ENCODE measurements around the gene PPP1R27. TPM values are rescaled to one million over a fixed set of nuclear protein-coding genes. Genes with fewer than 3 reads are reported as not detected.
A peak's percentile ranks its signal among the peaks of the same experiment; 100 is the strongest.

Gene PPP1R27
- total and polyA plus RNA-seq, 8 donors = 0.58 to 2.0 TPM; not detected in 6

DNA sequence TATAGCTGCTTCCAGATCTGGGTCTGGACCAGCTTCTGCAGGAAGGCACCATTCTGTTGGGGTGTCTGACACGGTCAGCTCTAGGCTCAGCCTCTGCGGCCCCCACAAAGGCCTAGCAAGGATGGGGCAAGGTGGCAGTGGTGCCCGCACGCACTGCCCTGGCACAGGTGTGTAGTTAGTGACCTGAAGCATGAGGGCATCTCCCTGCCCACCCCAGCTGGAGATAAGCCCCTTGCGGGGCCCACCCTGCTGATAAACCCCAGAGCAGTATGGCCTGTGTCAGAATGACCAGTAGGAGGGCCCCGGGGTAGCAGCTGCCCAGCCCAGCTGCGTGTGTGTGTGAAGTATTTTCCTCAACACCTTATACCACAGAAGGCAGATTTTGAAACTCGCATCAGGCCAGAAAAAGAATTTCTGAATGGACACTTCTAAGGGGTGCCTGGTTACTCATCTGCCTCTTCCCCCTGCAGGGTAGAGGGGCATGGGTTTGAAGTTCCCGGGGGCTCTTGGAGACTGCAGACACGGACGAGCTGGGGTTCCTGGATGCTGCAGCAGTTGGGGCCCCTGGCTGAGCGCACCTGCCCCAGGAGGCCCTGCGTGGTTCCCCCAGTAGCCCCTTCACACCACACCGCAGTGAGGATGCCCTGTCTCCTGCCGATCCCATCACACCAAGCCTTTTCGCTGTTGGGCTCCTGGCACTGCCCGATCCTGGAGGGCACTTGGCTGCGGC, 31.8 kb upstream of the PPP1R27 start:
- Histone ChIP-seq H3K4me1 (peaks cover 69 to 89% (median 88%) of the 10 kb centered on the region in 4 donors), H3K9me3 (no peaks in the 10 kb centered on the region), H3K27me3 (no peaks in the 10 kb centered on the region), H3K36me3 (peaks cover 22 to 38% (median 36%) of the 10 kb centered on the region in 4 donors), H3K27ac (peak overlapping the region; percentile 92 to 100 (median 98)), H3K4me3 (no peak overlapping the region)
- no peak for DNase-seq
- 52 to 64% (median 57%) methylated on average over 15 to 18 of the region's 18 CpGs for WGBS, 5 donors
- TF ChIP-seq POLR2AphosphoS5 (IDR thresholded peaks at IDR 0.05) = peak in 1 of 3 donors; percentile 14
- TF ChIP-seq, protein P1, sequence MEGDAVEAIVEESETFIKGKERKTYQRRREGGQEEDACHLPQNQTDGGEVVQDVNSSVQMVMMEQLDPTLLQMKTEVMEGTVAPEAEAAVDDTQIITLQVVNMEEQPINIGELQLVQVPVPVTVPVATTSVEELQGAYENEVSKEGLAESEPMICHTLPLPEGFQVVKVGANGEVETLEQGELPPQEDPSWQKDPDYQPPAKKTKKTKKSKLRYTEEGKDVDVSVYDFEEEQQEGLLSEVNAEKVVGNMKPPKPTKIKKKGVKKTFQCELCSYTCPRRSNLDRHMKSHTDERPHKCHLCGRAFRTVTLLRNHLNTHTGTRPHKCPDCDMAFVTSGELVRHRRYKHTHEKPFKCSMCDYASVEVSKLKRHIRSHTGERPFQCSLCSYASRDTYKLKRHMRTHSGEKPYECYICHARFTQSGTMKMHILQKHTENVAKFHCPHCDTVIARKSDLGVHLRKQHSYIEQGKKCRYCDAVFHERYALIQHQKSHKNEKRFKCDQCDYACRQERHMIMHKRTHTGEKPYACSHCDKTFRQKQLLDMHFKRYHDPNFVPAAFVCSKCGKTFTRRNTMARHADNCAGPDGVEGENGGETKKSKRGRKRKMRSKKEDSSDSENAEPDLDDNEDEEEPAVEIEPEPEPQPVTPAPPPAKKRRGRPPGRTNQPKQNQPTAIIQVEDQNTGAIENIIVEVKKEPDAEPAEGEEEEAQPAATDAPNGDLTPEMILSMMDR (IDR thresholded peaks at IDR 0.05) = no peak
- no peak for TF ChIP-seq POLR2A (IDR thresholded peaks at IDR 0.05)
- intact Hi-C loops (cut with DNase I; ENCODE audit: low total_unique reads) = no loop called here

DNA sequence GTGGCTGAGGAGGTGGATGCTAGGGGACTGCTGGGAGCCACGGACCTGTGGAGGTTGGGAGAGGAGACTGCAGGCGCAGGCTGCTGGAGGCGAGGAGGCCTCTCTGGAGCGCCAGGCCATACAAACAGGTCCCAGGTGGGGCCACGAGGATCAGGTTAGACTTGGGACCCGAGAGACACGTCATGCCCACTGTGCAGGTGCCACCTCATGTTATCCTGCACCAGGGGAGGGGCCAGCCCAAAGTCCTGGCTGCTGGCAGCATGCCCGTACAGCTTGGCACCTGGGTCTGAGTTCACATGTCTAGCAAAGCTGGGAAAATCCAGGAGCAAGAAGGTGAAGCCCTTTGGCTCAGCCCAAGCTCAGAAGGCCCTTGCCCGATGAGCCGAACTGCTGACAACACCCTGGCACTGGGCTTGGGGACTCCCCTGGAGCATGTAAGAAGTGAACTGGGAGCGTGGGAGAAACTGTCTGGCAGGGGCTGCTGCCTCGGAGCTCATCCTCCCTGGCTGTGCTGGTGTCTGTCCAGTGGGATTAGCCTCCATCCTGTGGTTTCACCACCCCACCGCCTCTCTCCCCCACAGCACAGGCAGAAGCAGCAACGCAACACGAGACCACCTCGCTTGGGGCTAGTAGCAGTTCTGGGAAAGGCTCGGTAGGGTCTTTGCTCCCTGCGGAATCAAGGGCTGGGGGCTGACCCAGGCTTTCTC, 31.0 kb upstream of the PPP1R27 start:
- no peaks in the 10 kb centered on the region for H3K9me3 ChIP-seq
- intact Hi-C loops (cut with DNase I; ENCODE audit: low total_unique reads) = no loop called here

DNA sequence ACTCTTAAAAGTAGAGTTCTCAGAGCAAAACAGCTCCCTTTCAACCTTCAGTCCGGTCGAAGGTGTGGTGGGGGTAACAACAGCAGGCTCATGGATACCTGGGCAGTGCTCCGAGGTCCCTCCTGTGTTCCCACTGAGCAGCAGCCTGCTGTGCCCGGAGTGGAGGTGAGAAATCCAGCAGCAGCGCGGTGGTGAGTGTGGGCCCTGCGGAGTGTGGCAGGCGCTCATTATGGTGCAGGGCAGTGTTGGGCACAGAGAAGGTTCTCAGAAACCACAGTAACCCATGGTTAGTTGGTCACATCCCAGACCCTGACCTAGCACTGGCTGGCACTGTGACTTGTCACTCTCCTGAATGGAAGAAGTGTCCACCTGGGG, 30.5 kb upstream of the PPP1R27 start:
- TF ChIP-seq EP300 (IDR thresholded peaks at IDR 0.05) = no peak
- TF ChIP-seq POLR2AphosphoS5 (IDR thresholded peaks at IDR 0.05) = no peak
- TF ChIP-seq POLR2A (IDR thresholded peaks at IDR 0.05) = no peak
- TF ChIP-seq, protein P1 (IDR thresholded peaks at IDR 0.05) = no peak

More for the DNA sequence above, 31.0 kb upstream of the PPP1R27 start:
- DNase-seq = peak; percentile 73 to 97
- no peak overlapping the region for H3K4me3 ChIP-seq
- H3K27ac ChIP-seq = peak overlapping the region; percentile 92 to 100 (median 98)
- TF ChIP-seq POLR2AphosphoS5 (IDR thresholded peaks at IDR 0.05) (peak in 2 of 3 donors; percentile 77 to 92), POLR2A (IDR thresholded peaks at IDR 0.05) (no peak)
- H3K27me3 ChIP-seq = no peaks in the 10 kb centered on the region
- peaks cover 73 to 91% (median 90%) of the 10 kb centered on the region in 4 donors for H3K4me1 ChIP-seq
- H3K36me3 ChIP-seq = peaks cover 22 to 38% (median 36%) of the 10 kb centered on the region in 4 donors
- WGBS, 5 donors = 34 to 61% (median 50%) methylated on average over 12 to 18 of the region's 18 CpGs

DNA sequence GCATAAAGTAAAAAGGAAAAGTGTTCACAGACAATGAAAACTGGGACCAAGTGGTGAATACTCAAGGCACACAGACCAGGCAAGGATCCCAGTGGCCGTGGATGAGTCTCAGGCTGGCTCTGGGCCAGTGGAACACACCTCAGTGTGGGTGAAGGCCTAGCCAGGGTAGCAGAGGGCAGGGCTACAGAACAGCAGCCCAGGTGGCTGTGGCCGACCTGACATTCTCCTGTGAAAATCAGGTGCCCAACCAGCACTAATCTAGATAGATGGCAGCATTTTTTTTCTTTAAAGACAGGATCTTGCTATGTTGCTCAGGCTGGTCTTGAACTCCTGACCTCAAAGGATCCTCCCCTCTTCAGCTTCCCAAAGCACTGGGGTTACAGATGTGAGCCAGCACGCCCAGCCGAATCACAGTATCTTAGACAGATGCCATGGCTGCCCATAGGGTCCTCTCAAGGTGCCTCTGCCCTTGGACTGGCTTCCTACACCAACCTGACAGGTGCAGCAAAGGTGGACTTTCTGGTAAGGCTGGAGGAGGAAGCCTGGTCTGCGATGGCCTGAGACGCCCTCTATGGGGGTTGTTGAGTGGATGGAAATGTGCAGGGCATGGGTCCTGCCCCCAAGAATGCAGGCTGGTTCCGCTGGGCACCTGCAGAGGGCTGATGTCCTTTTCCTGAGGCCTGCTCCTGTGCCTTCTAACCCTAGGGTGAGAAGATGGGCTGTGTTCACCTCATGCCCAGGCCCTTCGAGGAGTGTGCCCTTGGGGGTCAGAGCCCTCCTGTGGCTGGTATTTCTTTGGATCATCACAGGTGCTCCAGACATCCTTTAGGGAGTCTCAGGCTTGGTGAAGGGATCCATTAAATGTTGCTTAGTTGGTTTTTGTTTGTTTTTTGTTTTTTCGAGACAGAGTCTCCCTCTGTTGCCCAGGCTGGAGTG, 29.3 kb upstream of the PPP1R27 start:
- Histone ChIP-seq H3K9me3 (no peaks in the 10 kb centered on the region), H3K4me3 (no peak overlapping the region), H3K27me3 (no peaks in the 10 kb centered on the region), H3K36me3 (peaks cover 13 to 31% (median 29%) of the 10 kb centered on the region in 4 donors), H3K4me1 (peaks cover 66 to 87% (median 84%) of the 10 kb centered on the region in 4 donors), H3K27ac (peak overlapping the region; percentile 31 to 99 (median 99))
- 60 to 68% (median 64%) methylated on average over 8 to 9 of the region's 9 CpGs for WGBS, 5 donors
- intact Hi-C loops (cut with DNase I; ENCODE audit: low total_unique reads) = no loop called here
- DNase-seq = no peak
- TF ChIP-seq POLR2AphosphoS5 (IDR thresholded peaks at IDR 0.05) (no peak), POLR2A (IDR thresholded peaks at IDR 0.05) (no peak), EP300 (IDR thresholded peaks at IDR 0.05) (no peak)
- TF ChIP-seq, protein P1 (IDR thresholded peaks at IDR 0.05) = no peak

More for the DNA sequence above, 30.5 kb upstream of the PPP1R27 start:
- Histone ChIP-seq H3K4me3 (no peak overlapping the region), H3K36me3 (peaks cover 22 to 38% (median 36%) of the 10 kb centered on the region in 4 donors), H3K4me1 (peaks cover 72 to 91% (median 89%) of the 10 kb centered on the region in 4 donors), H3K27ac (peak overlapping the region; percentile 92 to 100 (median 98)), H3K9me3 (no peaks in the 10 kb centered on the region), H3K27me3 (no peaks in the 10 kb centered on the region)
- DNase-seq = no peak
- intact Hi-C loops (cut with DNase I; ENCODE audit: low total_unique reads) = no loop called here
- 72 to 84% (median 81%) methylated on average over 8 of the region's 8 CpGs for WGBS, 5 donors
